Measurements from ENCODE around the gene SMYD2.

- TF ChIP-seq CTCF (IDR thresholded peaks at IDR 0.05; ENCODE audit: poor library complexity), result no peak
- no peak for TF ChIP-seq EZH2phosphoT487 (IDR thresholded peaks at IDR 0.05; ENCODE audit: low read depth, severe bottlenecking, unreplicated experiment)
Observed at GRCh38 chr1:214326406-214326805, 45.4 kb downstream of the SMYD2 start.
